GM21528 (cell line): Measurements from ENCODE around the gene CTSW.
"Not testable (repeated sequence)": the region's sequence is repeated elsewhere in the genome, so short reads cannot be mapped to it uniquely, and the experiment has no call there.

Experiments used
- ATAC-seq: cut with Tn5 transposase; IDR thresholded peaks from one replicate; pipeline ENCODE4 v1.9.1; 2021; ENCODE audit warnings: mild to moderate bottlenecking, moderate library complexity; ENCODE audit not compliant: unreplicated experiment, low FRiP score

Gene CTSW

DNA sequence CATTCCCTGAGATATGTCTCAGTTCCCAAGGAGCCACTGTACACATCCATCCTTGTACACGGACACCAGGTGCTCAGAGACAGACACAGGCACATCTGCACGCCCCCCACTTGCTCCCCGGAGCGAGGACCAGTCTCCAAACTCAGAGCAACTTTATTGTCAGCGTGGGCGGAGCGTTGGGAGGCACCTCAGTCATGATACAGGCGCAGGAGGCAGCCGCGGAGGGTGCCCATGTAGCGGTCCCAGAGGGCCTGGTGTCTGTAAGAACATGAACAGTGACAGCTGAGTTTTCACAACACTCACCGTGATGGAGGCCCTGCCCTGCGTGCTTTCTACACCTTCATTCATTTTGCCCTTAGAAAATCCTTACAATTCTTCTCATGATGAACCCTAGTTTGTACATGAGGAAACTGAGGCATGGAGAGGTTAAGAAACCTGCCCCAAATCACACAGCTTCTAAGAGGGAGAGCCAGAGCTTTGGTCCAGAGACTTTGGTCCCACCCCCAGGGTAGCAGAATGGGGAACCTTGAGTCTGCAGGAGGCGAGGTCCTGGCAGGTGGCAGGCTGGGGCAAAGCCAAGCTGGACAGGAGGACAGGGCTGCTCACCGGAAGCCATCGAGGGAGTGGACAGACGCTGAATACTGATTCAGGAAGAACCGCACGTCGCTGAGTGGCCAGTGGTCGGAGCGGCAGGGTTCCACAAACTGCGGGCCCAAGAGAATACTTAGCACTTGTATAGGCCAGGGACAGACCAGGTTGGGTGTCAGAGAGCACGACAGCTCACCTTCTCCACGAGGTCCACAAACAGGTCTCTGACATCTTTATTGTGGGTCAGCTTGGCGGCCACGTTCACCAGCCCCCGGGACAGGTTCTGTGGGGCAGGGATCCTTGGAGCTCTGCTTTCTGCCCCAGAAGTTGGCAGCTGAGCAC lies 4.4 kb downstream of the CTSW start:
- no peak for ATAC-seq

GRCh38 chr11:65884716-65885092 lies 5.1 kb downstream of the CTSW start:
- ATAC-seq, result no peak

DNA sequence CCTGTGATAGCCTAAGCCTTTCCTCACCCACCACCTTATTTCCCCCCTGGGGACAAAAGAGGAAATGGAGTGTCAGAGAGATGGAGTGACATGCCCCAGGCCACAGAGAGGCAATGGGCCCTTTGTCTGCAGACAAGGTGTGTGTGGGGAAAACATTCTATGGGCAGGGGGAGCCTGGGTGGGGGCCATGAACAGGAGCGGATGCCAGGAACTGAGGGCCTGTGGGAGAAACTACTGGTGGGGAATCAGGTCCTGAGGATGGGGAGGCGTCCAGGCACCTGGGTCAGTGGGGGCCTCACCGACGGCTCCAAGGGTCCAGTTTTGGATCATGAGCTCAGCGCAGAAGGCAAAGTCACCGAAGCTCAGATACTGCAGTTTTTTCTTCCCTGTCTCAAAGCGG lies 5.6 kb downstream of the CTSW start:
- ATAC-seq, result no peak

DNA sequence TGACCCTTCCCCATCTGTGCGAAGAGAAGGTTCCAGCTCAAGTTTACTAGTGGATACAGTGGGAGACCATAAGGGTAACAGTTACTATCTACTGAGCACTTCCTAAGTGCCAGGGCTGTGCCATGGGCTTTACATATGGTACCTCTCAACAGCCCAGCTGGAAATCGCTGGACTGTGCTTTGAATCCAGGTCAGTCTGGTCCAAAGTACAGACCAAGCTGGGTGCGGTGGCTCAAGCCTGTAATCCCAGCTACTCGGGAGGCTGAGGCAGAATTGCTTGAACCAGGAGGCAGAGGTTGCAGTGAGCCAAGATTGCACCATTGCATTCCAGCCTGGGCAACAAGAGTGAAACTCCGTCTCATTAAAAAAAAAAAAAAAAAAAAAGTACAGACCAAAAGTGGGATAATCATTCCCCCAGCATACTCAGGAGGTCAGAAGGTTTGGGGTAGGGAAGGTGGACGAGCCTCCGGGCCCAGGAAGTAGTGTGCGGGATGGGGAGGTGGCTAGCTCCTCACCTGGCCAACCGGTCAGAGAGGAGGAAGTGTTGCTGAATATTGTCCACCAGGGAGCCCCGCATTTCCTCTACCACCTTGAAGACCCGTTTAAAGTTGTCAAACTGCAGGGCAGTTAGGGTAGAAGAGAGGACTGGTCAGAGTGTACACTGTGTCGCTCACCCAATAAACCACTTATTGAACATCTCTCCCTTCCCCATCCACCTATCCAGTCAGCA lies 6.3 kb downstream of the CTSW start:
- ATAC-seq, result no peak

DNA sequence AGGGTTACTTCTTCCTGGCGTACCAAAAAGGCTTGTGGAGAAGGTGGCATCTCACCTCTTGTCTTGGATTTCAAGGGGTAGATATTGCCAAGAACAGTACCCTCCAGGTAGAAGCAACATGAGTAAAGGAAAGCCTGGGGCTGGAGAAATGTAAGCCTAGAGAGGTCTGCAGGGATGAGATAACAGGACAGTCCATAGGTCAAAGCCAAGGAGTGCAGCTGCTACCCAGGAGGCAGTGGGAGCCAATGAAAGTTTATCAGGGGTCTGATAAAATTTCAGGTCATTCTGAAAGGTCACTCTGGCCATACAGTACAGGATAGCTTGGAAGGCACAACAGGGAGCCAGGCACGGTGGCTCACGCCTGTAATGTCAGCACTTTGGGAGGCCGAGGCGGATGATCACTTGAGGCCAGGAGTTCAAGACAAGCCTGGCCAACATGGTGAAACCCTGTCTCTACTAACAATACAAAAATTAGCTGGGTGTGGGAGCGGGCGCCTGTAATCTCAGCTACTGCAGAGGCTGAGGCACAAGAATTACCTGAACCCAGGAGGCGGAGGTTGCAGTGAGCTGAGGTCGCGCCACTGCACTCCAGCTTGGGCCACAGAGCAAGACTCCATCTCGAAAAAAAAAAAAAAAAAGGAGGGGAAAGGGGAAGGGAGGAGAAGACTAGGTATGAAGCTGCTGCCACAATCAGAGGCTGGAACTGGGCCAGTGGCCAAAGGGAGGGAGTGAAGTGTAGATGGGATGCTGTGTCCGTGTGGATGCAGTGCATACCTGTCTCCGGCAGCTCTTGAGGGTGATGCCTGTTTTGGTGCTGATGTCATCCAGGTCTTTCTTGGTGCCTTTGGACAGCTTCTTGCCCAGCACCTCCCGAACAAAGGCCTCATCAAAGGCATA lies 7.4 kb downstream of the CTSW start:
- no peak for ATAC-seq

- ATAC-seq, result peak; percentile 1
Measured at GRCh38 chr11:65887723-65888162, 8.1 kb downstream of the CTSW start.

DNA sequence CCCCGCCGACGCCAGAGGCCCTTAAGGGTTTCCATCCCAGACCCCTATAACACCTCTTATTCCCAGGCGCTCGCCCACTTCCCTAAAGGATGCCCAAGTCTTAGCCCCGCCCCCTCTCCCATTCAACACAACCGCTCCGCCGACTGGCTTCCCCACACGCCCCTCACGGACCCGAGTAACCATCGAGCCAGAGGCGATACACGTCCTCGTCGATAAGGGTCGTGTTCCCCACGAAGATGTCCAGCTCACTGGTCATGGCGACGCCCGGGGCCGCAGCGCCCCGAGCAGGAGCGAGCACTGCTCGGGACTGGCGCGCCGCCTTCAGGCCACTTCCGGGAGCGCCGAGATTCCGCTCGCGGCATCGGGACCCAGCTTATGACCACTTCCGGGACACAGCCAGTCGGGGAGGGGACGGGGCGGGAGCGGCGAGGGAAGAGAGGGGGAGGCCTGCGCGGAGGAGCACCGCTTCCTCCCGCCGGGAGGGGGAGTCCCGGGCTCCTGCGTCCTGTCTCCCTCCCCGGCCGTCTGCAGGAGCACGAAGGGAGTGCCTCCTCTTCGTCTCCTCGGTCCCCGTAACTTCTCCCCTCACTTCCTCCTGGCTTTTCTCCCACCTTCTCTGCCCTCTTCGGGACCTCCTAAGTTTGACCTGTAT lies 8.7 kb downstream of the CTSW start, which contains the start of gene FIBP:
TSS of gene FIBP (minus strand) at position 309 of the 652 bp plus-strand sequence. CDS start at position 256, 53 bp downstream.
- peak; percentile 38 for ATAC-seq

DNA sequence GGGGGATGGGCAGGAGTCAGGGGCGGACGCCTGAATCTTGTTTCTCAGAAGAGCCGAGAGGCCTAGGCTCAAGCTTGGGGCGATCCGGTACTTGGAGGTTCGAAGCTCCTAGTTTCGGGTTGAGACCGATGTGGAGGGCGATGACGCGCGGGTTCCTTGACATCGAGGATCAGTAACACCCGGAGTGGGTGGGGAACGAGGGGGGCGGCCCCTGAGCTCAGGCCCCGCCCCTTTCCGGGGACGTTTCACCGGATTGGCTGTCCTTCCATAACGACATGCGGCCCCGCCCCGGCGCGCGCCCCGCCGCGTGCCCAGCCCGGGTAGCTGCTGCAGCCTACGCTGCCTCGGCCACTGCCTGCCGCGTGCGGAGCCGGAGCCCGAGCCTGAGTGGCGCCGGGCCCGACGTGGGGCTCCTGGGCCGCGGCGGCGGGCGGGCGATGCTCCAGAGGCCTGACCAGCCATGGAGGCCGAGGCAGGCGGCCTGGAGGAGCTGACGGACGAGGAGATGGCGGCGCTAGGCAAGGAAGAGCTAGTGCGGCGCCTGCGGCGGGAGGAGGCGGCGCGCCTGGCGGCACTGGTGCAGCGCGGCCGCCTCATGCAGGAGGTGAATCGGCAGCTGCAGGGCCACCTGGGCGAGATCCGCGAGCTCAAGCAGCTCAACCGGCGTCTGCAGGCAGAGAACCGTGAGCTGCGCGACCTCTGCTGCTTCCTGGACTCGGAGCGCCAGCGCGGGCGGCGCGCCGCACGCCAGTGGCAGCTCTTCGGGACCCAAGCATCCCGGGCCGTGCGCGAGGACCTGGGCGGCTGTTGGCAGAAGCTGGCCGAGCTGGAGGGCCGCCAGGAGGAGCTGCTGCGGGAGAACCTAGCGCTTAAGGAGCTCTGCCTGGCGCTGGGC lies 10.9 kb downstream of the CTSW start, which contains the start of gene CCDC85B:
TSS of gene CCDC85B (plus strand) at position 350 of the 895 bp plus-strand sequence. CDS start at position 461, 111 bp downstream.
- ATAC-seq, result peak; percentile 55

DNA sequence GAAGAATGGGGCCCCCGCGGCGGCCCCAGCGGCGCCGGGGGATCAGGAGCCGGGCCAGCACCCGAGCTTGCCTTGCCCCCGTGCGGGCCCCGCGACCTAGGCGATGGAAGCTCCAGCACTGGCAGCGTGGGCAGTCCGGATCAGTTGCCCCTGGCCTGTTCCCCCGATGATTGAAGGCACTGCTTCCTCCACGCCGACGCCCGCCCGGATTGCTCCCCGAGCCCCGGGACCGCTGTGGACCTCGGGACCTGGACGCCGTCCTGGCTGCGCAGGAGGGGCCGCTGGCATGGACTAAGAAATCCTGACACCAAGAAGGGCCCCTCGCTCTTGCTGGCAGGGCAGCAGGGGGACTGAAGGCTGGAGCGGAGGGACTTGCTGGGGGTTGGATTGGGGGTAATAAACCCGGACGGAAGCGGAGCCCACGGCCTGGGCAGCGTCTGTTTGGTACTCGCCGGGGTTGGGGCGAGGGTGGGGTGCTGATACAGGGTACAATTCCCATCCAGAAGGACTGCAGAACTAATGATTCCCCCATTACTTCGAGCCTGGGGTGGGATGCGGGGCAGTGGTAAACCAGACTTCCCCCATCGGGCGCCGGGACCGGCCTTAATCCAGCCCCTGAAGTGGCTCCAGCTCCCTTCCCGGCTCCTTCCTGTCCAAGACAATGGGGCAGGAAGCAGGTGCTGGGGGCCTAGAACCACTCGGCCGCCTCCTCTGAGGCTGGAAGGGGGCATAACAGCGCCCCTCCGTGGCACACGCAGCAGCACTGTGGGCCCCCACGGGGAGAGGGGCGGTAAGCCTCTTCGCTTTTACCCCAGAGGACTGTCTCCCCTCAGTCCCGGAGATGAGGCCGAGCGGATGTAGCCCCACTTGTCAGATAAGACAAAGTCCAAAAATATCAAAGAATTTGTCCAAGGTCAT lies 11.8 kb downstream of the CTSW start:
- ATAC-seq, result no peak

GRCh38 chr11:65892137-65892540 lies 12.5 kb downstream of the CTSW start:
- ATAC-seq, result not testable (repeated sequence)

DNA sequence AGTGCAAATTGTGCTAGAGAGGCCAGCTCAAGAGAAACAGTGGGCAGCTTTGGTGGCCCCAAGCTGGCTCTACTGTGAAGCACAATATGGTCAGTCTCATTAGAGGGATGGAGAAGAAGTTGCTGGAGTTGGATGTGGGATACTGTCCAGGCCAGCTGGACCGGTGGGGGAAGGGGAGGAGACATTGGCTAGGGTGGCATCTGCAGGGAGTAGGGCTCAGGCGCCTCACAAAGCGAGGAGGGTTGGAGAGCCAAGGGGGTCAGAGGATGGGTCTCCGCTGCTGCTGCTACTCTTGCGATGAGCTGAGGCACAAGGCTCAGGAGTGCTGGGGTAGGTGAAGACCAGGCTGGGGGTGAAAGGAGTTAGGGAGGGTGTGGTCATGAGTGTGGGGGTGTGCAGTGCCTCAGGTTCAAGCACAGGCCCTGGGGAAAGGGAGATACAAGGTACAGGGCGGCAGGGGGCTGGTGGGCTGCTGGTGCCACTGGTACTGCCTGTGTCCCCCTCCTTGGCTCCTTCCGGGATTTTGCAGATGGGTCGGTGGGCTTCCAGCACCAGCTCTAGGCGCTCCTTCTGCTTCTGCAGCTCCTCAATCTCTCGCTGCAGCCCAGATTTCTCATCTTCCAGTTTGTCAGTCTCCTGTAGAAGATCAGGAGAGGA lies 13.2 kb downstream of the CTSW start:
- ATAC-seq, result no peak

- no peak for ATAC-seq
Measured at GRCh38 chr11:65894034-65894591, 14.5 kb downstream of the CTSW start.

- ATAC-seq, result no peak
Measured at GRCh38 chr11:65895482-65895981, 15.9 kb downstream of the CTSW start.

DNA sequence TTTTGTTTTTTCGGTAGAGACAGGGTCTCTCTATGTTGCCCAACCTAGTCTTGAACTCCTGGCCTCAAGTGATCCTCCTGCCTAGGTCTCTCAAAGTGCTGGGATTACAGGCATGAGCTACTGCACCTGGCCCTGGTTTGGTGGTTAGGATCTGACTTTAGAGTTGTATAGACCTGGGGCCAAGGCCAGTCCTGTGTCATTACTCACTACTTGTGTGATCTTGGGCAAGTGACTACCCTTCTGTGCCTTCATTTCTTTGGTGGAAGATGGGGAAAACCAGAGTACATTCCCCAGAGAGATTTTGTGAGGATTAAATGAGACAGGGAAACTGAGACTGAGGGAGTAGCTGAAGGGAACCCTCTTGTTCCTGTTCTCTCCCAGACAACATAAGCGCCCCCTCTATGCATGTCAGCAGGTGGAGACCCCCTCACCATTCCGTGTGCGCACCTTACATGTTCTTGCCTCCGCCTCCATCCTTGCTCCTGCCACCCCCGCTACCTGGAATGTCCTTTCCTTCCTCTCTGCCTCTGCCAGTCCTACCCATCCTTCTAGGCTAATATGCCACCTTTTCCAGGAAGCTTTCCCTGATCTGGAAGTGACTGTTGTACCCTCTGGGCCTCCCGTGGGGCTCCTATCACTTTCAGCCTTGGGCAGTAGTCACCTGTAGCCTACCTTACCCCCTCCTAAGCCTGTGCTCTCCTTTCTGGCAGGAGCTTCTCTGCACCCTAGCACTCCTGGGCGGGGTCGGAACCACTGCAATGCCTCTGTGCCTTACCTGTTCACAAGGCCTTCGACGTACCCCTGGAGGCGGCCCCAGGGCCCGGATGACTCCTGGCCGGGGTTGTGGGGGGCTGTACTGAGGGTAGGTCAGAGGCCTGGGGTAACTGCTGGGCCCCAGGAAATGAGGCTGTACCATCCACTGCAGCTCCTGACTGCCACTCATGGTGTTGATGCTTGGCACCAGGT lies 16.7 kb downstream of the CTSW start:
- ATAC-seq, result no peak

- ATAC-seq, result no peak
Measured at GRCh38 chr11:65897020-65897471, 17.4 kb downstream of the CTSW start.
